Neural cell (in vitro differentiated cells): ENCODE data around the gene ARIH1. TPM values are rescaled to one million over a fixed set of nuclear protein-coding genes. Genes with fewer than 3 reads are reported as not detected.
"Not testable (repeated sequence)": the region's sequence is repeated elsewhere in the genome, so short reads cannot be mapped to it uniquely, and the experiment has no call there.

Experiments
- H2AFZ ChIP-seq: fragments of 200-600, 300-800 bp; sonication (generic), shearing (Covaris generic); 2 replicates; pipeline ENCODE4 v1.6.0; 2014; ENCODE audit warnings: low read depth, mild to moderate bottlenecking, antibody characterized with exemption, low read length, moderate library complexity
- H3F3A ChIP-seq: fragments of 200-600 bp; shearing (Covaris generic); 2 replicates; pipeline ENCODE4 v1.6.1; 2016; ENCODE audit warnings: mild to moderate bottlenecking, moderate library complexity, mixed read lengths, antibody characterized with exemption, low read length; ENCODE audit not compliant: insufficient read depth, poor library complexity, severe bottlenecking
- H3K27ac ChIP-seq: fragments of 200-600, 300-800 bp; sonication (generic), shearing (Covaris generic); 2 replicates; pipeline ENCODE4 v1.5.1; 2014; ENCODE audit warnings: mild to moderate bottlenecking, low read length, moderate library complexity
- H3K27me3 ChIP-seq: fragments of 300-800, 200-600 bp; sonication (generic), shearing (Covaris generic); 2 replicates; pipeline ENCODE4 v1.6.0; 2014; ENCODE audit warnings: mild to moderate bottlenecking, low read depth, low read length, moderate library complexity; ENCODE audit not compliant: insufficient read depth
- H3K36me3 ChIP-seq: fragments of 300-800, 200-600 bp; sonication (generic), shearing (Covaris generic); 2 replicates; pipeline ENCODE4 v1.5.1; 2014; ENCODE audit warnings: mild to moderate bottlenecking, antibody characterized with exemption, low read length, moderate library complexity; ENCODE audit not compliant: insufficient read depth
- H3K4me2 ChIP-seq: fragments of 300-800, 200-600 bp; sonication (generic), shearing (Covaris generic); 2 replicates; pipeline ENCODE4 v1.6.0; 2014; ENCODE audit warnings: mild to moderate bottlenecking, low read length
- H3K4me3 ChIP-seq: fragments of 300-800, 200-600 bp; sonication (generic), shearing (Covaris generic); 2 replicates; pipeline ENCODE4 v1.5.1; 2014; ENCODE audit warnings: mild to moderate bottlenecking, low read length, moderate library complexity
- H3K79me2 ChIP-seq: fragments of 200-600 bp; shearing (Covaris generic); replicated peaks from 2 replicates; pipeline ENCODE4 v1.6.0; 2014; ENCODE audit warnings: mild to moderate bottlenecking, low read length, moderate library complexity; ENCODE audit not compliant: insufficient read depth
- H3K9ac ChIP-seq: fragments of 300-800, 200-600 bp; sonication (generic), shearing (Covaris generic); 2 replicates; pipeline ENCODE4 v1.6.1; 2016; ENCODE audit warnings: mild to moderate bottlenecking, low read length, mixed read lengths
- H3K9me2 ChIP-seq: fragments of 200-600 bp; shearing (Covaris generic); 2 replicates; pipeline ENCODE4 v1.6.1; 2016; ENCODE audit warnings: mild to moderate bottlenecking, low read length, mixed read lengths; ENCODE audit not compliant: insufficient read depth
- H3K9me3 ChIP-seq: fragments of 200-600, 300-800 bp; sonication (generic), shearing (Covaris generic); 2 replicates; pipeline ENCODE4 v1.6.1; 2016; ENCODE audit warnings: mild to moderate bottlenecking, mixed run types, low read length, moderate library complexity, mixed read lengths
- H4K20me1 ChIP-seq: fragments of 200-600 bp; shearing (Covaris generic); 2 replicates; pipeline ENCODE4 v1.6.1; 2016; ENCODE audit warnings: mild to moderate bottlenecking, mixed run types; ENCODE audit not compliant: insufficient read depth
- EP300 ChIP-seq: fragments of 450-650 bp; conservative IDR thresholded peaks from 2 replicates; pipeline ENCODE4 v1.6.1; 2014; ENCODE audit warnings: antibody characterized with exemption, mild to moderate bottlenecking, moderate library complexity; ENCODE audit not compliant: poor library complexity, severe bottlenecking
- EZH2 ChIP-seq: fragments of 200-600, 300-800 bp; shearing (Covaris generic), sonication (generic); IDR thresholded peaks from 2 replicates; pipeline ENCODE4 v1.6.1; 2014; ENCODE audit warnings: antibody characterized with exemption, low read length, borderline replicate concordance, mild to moderate bottlenecking; ENCODE audit not compliant: insufficient read depth, poor library complexity, severe bottlenecking
- MXI1 ChIP-seq: fragments of 450-650 bp; conservative IDR thresholded peaks from 2 replicates; pipeline ENCODE4 v1.6.1; 2014; ENCODE audit warnings: antibody characterized with exemption, mild to moderate bottlenecking; ENCODE audit not compliant: poor library complexity, severe bottlenecking
- POLR2AphosphoS5 ChIP-seq: IDR thresholded peaks from 2 replicates; pipeline ENCODE4 v1.6.1; 2012
- RAD21 ChIP-seq: fragments of 450-650 bp; conservative IDR thresholded peaks from 2 replicates; pipeline ENCODE4 v1.6.1; 2014; ENCODE audit warnings: antibody characterized with exemption, mild to moderate bottlenecking, moderate library complexity
- SMC3 ChIP-seq: fragments of 450-650 bp; conservative IDR thresholded peaks from 2 replicates; pipeline ENCODE4 v1.6.1; 2014; ENCODE audit warnings: antibody characterized with exemption, mild to moderate bottlenecking, moderate library complexity; ENCODE audit not compliant: poor library complexity
- TAF1 ChIP-seq: IDR thresholded peaks from 2 replicates; pipeline ENCODE4 v1.6.1; 2012; ENCODE audit warnings: low read depth
- polyA plus RNA-seq: library from polyadenylated mRNA; depleted of rRNA; stranded (reverse); fragments of >200 nt; gene quantifications from 2 replicates; pipeline ENCODE4 v1.2.3, GENCODE V29; 2014
- TF ChIP-seq, protein P1 (sequence below): IDR thresholded peaks from 2 replicates; pipeline ENCODE4 v1.6.1; 2012; ENCODE audit warnings: borderline replicate concordance
- TF ChIP-seq, protein P2 (sequence below): fragments of 450-650 bp; IDR thresholded peaks from 2 replicates; pipeline ENCODE4 v1.5.1; 2014; ENCODE audit warnings: antibody characterized with exemption, mild to moderate bottlenecking, moderate library complexity; ENCODE audit not compliant: poor library complexity, severe bottlenecking

Gene ARIH1
- polyA plus RNA-seq, 1 donor from 2014 or later: 72.1 TPM

DNA sequence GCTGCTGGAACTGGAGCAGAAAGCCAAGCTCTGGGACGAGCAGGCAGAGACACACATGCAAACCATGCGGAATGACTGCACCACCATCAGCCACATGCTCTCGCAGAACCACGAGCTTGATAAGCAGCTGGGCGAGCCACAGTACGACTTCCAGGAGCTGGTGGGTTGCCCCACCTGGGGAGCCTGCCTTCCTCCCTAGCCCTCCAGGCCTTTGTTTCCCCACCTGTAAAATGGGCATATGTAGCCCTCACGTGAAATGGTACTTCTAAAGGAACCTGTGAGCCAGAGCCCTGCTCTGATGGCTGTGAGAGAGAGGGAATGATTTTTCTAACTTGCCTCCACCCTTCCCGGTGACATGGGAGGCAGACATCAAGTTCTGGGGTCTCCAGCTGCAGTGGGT, 135.7 kb downstream of the ARIH1 start:
- Histone ChIP-seq H3K79me2 (no peaks in the 10 kb centered on the region), H3K9me3 (no peaks in the 10 kb centered on the region), H3K4me2 (no peak overlapping the region), H3K27ac (no peak overlapping the region), H3K9me2 (no peaks in the 10 kb centered on the region), H3K9ac (no peak overlapping the region), H3F3A (no peaks in the 10 kb centered on the region), H3K4me3 (no peak overlapping the region), H2AFZ (no peak overlapping the region), H3K27me3 (no peaks in the 10 kb centered on the region), H4K20me1 (no peaks in the 10 kb centered on the region), H3K36me3 (no peaks in the 10 kb centered on the region)
- no peak for TF ChIP-seq SMC3
- TF ChIP-seq POLR2AphosphoS5: no peak
- no peak for TF ChIP-seq MXI1
- no peak for TF ChIP-seq EZH2
- TF ChIP-seq RAD21: no peak
- TF ChIP-seq TAF1: no peak
- TF ChIP-seq, protein P1, sequence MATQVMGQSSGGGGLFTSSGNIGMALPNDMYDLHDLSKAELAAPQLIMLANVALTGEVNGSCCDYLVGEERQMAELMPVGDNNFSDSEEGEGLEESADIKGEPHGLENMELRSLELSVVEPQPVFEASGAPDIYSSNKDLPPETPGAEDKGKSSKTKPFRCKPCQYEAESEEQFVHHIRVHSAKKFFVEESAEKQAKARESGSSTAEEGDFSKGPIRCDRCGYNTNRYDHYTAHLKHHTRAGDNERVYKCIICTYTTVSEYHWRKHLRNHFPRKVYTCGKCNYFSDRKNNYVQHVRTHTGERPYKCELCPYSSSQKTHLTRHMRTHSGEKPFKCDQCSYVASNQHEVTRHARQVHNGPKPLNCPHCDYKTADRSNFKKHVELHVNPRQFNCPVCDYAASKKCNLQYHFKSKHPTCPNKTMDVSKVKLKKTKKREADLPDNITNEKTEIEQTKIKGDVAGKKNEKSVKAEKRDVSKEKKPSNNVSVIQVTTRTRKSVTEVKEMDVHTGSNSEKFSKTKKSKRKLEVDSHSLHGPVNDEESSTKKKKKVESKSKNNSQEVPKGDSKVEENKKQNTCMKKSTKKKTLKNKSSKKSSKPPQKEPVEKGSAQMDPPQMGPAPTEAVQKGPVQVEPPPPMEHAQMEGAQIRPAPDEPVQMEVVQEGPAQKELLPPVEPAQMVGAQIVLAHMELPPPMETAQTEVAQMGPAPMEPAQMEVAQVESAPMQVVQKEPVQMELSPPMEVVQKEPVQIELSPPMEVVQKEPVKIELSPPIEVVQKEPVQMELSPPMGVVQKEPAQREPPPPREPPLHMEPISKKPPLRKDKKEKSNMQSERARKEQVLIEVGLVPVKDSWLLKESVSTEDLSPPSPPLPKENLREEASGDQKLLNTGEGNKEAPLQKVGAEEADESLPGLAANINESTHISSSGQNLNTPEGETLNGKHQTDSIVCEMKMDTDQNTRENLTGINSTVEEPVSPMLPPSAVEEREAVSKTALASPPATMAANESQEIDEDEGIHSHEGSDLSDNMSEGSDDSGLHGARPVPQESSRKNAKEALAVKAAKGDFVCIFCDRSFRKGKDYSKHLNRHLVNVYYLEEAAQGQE: no peak
- TF ChIP-seq, protein P2, sequence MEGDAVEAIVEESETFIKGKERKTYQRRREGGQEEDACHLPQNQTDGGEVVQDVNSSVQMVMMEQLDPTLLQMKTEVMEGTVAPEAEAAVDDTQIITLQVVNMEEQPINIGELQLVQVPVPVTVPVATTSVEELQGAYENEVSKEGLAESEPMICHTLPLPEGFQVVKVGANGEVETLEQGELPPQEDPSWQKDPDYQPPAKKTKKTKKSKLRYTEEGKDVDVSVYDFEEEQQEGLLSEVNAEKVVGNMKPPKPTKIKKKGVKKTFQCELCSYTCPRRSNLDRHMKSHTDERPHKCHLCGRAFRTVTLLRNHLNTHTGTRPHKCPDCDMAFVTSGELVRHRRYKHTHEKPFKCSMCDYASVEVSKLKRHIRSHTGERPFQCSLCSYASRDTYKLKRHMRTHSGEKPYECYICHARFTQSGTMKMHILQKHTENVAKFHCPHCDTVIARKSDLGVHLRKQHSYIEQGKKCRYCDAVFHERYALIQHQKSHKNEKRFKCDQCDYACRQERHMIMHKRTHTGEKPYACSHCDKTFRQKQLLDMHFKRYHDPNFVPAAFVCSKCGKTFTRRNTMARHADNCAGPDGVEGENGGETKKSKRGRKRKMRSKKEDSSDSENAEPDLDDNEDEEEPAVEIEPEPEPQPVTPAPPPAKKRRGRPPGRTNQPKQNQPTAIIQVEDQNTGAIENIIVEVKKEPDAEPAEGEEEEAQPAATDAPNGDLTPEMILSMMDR: no peak
- TF ChIP-seq EP300: no peak

DNA sequence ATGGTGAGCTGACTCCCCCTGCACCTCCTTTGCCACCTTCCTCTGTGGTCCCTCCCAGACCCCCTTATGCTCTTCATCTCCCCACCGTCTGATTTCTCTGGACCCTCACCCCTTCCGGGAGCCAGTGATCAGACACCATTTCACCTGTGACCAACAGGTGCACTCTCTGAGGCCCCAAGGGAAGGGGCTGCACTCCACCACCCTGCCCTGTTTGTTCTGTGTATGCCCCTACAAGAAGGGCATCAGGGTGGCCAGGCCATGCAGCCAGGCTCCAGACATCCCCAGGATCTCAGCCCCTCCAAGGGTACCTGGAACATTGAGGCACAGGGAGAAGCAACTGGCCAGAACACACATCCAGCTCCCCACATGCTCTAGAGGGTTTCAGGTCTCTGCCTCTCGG, 138.2 kb downstream of the ARIH1 start:
- not testable (repeated sequence) for H3K27me3 ChIP-seq

More for the DNA sequence above, 138.2 kb downstream of the ARIH1 start:
- not testable (repeated sequence) for H3K36me3 ChIP-seq, H3K4me3 ChIP-seq, H3K9me3 ChIP-seq, H3K9ac ChIP-seq, H4K20me1 ChIP-seq, H3F3A ChIP-seq, H2AFZ ChIP-seq, H3K4me2 ChIP-seq, H3K79me2 ChIP-seq, H3K9me2 ChIP-seq, H3K27ac ChIP-seq
